GM13977 (cell line): ENCODE measurements around the gene SKAP1.
"Not testable (repeated sequence)": the region's sequence is repeated elsewhere in the genome, so short reads cannot be mapped to it uniquely, and the experiment has no call there.

Experiments
- DNase-seq: peaks from one replicate; pipeline ENCODE4 v3.0.0; 2012; ENCODE audit warnings: low spot score
- CTCF ChIP-seq: IDR thresholded peaks from 2 replicates; pipeline ENCODE4 v1.5.1; 2012; ENCODE audit warnings: mild to moderate bottlenecking, control low read depth; ENCODE audit not compliant: insufficient read depth; ENCODE audit errors: extremely low read depth, missing control alignments
- in situ Hi-C: fragments of 300-500 bp; cut with MboI; formaldehyde crosslinking; loops from one replicate; pipeline ENCODE4 v1.12.0; 2022; ENCODE audit warnings: low sequenced_read_pairs, low pct_unique_long_range_greater_than_20kb, mixed read lengths, inconsistent platforms; ENCODE audit not compliant: unreplicated experiment

The SKAP1 gene

GRCh38 chr17:48253975-48254374, 176.0 kb downstream of the SKAP1 start:
- no peak for DNase-seq
- TF ChIP-seq CTCF, result no peak
- in situ Hi-C loops, result no loop called here

GRCh38 chr17:48251950-48252349, 178.1 kb downstream of the SKAP1 start:
- in situ Hi-C loops, result no loop called here

GRCh38 chr17:48250949-48251348, 179.1 kb downstream of the SKAP1 start:
- no peak for TF ChIP-seq CTCF
- no peak for DNase-seq
- in situ Hi-C loops, result no loop called here

More at GRCh38 chr17:48251950-48252349, 178.1 kb downstream of the SKAP1 start:
- TF ChIP-seq CTCF, result no peak
- DNase-seq, result no peak

- DNase-seq, in situ Hi-C loops: not testable (repeated sequence)
These were observed 180.0 kb downstream of the SKAP1 start for GRCh38 chr17:48250059-48250458.

GRCh38 chr17:48247603-48248002, 182.4 kb downstream of the SKAP1 start:
- in situ Hi-C loops, result no loop called here
- DNase-seq, result no peak
- no peak for TF ChIP-seq CTCF

- no peak for DNase-seq
- TF ChIP-seq CTCF, result no peak
- in situ Hi-C loops, result no loop called here
These were observed 183.0 kb downstream of the SKAP1 start for GRCh38 chr17:48247038-48247437.

GRCh38 chr17:48246612-48247011, 183.4 kb downstream of the SKAP1 start:
- no peak for TF ChIP-seq CTCF
- no peak for DNase-seq
- in situ Hi-C loops, result no loop called here

GRCh38 chr17:48245465-48246033, 184.5 kb downstream of the SKAP1 start:
- in situ Hi-C loops, DNase-seq: not testable (repeated sequence)
